AG09309 (cell line): ENCODE measurements around the gene TBC1D22A.

Experiments used
- DNase-seq: peaks from one replicate; pipeline ENCODE4 v3.0.0-alpha.2; 2010; ENCODE audit warnings: low read depth
- H3K4me3 ChIP-seq: 2 replicates; pipeline ENCODE4 v1.5.1; 2011; ENCODE audit warnings: mild to moderate bottlenecking, low read depth, low read length, moderate library complexity; ENCODE audit not compliant: control insufficient read depth
- CTCF ChIP-seq: IDR thresholded peaks from 2 replicates; pipeline ENCODE4 v1.5.1; 2011; ENCODE audit warnings: mild to moderate bottlenecking, low read depth, low read length, inconsistent platforms; ENCODE audit not compliant: insufficient read depth, control insufficient read depth; ENCODE audit errors: missing control alignments

TBC1D22A gene

DNA sequence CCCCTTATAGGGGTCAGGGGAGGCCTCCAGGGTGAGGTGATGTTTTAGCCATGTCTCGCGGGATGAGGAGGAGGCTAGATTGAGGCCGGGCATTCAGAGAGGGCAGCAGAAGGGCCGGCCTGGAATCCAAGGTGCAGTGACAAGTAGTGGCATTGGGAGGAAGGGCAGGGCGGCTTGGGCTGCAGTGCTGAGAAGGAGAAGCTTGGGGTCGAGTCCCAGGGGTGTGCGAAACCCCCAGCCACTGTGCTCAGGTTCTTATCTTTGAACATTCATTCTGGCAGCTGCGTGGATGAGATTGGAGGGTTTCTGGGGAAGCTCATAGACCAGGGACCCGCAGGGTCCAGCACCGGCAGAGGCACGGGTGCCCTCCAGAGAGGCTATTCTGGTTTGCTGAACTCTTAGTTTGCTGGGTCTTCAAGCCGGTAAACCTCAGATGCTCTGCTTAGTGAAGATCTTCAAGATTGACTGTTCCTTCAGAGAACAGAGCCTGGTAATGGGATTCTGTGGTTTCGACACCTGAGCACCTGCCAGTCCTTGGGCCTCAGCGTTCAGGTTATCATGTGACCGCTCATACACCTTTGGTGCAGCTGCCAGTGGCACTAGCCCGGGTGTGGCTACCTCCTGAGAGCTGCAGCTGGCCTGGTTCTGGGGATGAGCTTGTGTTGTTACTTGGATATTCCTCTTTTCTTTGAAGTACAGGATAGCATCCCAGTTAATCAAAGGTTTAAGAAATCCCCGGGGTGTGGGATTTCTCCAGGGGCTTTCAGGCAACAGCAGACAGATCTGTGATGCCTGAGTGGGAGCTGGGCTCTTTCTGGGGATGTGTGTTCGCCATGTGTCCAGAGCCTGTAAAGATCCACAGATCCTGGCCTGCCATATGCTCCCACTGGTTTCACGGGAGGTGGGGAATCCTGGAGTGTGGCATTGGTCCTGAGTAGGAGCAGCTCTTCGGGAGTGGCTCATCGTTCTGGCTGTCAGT lies 152.8 kb downstream of the TBC1D22A start:
- DNase-seq = no peak
- TF ChIP-seq CTCF = no peak
- H3K4me3 ChIP-seq = no peak overlapping the region

DNA sequence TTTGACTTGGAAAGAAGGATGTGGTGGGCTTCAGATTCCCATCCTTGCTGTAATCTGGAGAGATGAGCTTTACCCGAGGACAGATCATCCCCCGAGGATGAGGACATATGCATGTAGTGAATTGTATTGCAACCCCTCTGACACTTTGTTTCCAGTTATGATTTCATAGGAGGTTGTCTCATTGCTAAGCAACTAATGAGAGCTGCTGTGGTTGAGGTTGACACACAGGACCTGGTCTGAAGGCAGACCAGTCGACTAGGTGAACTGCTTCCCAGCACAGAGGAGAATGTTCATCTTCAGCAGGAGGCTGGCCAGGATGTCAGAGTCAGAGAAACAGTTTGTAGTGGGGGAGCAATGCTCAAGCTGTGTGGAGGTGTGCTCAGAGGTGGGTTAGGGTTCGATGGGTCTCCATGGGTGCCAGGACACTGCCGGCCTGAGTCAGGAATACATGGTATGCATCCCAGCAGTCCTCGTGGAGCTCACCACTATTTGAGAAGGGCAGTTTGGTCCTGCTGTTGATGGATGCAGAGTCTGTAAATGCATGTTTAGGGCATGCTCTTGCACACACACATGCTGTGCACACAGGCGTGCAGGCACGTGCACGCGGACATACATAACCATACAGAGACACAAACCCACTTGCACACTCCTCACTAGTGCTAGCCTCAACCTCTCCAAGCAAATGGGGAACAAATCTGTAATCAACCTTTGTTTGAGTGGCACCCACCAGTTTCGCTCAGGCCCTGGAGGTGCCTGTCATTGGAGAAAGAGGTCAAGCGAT lies 153.7 kb downstream of the TBC1D22A start:
- DNase-seq = no peak
- no peak for TF ChIP-seq CTCF
- no peak overlapping the region for H3K4me3 ChIP-seq

- no peak for DNase-seq
- no peak for TF ChIP-seq CTCF
- no peak overlapping the region for H3K4me3 ChIP-seq
Observed at GRCh38 chr22:46916886-46917770, 154.7 kb downstream of the TBC1D22A start.

DNA sequence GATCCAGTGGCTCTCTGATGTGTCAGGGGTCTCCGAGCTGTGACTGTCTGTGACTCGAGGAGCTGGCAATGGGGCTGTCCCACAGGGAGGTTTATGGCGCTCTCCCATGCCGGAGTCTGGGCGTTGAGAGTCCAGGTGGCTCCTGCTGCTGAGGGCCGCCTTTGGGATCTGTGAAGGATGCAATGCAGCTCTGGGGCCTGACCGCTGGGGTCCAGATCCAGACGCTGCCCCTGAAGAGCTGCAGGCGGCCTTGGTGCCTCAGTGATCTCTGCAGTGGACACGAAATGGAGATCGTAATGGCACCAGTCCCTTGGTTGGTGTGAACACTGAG lies 155.3 kb downstream of the TBC1D22A start:
- DNase-seq = no peak
- no peak for TF ChIP-seq CTCF
- H3K4me3 ChIP-seq = no peak overlapping the region

DNA sequence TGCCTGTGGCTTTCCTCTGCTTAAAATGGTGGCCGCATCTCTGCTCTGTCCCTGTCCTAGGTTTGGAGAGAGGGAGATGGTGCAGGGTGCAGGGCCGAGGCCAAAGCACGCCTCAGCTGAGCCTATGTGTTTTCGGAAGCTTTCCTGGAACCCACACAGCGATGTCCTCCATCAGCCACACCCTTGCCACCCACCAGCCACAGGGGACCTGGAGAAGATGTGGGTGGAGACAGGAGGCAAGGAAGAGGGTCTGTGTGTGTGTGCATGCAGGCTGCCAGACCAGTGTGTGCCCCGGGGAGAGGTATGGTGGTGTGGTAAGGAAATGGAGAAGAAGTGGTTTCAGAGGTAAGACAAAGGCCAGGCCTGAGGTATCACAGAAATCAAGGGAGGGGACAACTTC lies 155.7 kb downstream of the TBC1D22A start:
- DNase-seq = no peak
- no peak overlapping the region for H3K4me3 ChIP-seq
- TF ChIP-seq CTCF = no peak

- H3K4me3 ChIP-seq = no peak overlapping the region
- TF ChIP-seq CTCF = no peak
- DNase-seq = no peak
Observed at GRCh38 chr22:46922037-46922436, 159.6 kb downstream of the TBC1D22A start.
